Measurements from ENCODE around the gene AP3S1.

- TF ChIP-seq ZMAT4 (CRISPR knock-in tag; IDR thresholded peaks at IDR 0.05) = no peak
- TF ChIP-seq, protein P1, sequence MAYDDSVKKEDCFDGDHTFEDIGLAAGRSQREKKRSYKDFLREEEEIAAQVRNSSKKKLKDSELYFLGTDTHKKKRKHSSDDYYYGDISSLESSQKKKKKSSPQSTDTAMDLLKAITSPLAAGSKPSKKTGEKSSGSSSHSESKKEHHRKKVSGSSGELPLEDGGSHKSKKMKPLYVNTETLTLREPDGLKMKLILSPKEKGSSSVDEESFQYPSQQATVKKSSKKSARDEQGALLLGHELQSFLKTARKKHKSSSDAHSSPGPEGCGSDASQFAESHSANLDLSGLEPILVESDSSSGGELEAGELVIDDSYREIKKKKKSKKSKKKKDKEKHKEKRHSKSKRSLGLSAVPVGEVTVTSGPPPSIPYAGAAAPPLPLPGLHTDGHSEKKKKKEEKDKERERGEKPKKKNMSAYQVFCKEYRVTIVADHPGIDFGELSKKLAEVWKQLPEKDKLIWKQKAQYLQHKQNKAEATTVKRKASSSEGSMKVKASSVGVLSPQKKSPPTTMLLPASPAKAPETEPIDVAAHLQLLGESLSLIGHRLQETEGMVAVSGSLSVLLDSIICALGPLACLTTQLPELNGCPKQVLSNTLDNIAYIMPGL (CRISPR knock-in tag; IDR thresholded peaks at IDR 0.05) = no peak
- TF ChIP-seq, protein P2, sequence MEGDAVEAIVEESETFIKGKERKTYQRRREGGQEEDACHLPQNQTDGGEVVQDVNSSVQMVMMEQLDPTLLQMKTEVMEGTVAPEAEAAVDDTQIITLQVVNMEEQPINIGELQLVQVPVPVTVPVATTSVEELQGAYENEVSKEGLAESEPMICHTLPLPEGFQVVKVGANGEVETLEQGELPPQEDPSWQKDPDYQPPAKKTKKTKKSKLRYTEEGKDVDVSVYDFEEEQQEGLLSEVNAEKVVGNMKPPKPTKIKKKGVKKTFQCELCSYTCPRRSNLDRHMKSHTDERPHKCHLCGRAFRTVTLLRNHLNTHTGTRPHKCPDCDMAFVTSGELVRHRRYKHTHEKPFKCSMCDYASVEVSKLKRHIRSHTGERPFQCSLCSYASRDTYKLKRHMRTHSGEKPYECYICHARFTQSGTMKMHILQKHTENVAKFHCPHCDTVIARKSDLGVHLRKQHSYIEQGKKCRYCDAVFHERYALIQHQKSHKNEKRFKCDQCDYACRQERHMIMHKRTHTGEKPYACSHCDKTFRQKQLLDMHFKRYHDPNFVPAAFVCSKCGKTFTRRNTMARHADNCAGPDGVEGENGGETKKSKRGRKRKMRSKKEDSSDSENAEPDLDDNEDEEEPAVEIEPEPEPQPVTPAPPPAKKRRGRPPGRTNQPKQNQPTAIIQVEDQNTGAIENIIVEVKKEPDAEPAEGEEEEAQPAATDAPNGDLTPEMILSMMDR (IDR thresholded peaks at IDR 0.05) = no peak
- no peak for TF ChIP-seq NR1H2 (CRISPR knock-in tag; IDR thresholded peaks at IDR 0.05)
- no peak for TF ChIP-seq TEAD4 (CRISPR knock-in tag; IDR thresholded peaks at IDR 0.05)
- no peak for TF ChIP-seq RELA (CRISPR knock-in tag; IDR thresholded peaks at IDR 0.05; ENCODE audit: borderline replicate concordance)
- TF ChIP-seq GABPB1 (CRISPR knock-in tag; IDR thresholded peaks at IDR 0.05) = no peak
Observed at GRCh38 chr5:115946655-115947054, 104.9 kb downstream of the AP3S1 start.

All from WTC11 (cell line).